Measurements from ENCODE around the gene TLE2.

The TLE2 gene

DNA sequence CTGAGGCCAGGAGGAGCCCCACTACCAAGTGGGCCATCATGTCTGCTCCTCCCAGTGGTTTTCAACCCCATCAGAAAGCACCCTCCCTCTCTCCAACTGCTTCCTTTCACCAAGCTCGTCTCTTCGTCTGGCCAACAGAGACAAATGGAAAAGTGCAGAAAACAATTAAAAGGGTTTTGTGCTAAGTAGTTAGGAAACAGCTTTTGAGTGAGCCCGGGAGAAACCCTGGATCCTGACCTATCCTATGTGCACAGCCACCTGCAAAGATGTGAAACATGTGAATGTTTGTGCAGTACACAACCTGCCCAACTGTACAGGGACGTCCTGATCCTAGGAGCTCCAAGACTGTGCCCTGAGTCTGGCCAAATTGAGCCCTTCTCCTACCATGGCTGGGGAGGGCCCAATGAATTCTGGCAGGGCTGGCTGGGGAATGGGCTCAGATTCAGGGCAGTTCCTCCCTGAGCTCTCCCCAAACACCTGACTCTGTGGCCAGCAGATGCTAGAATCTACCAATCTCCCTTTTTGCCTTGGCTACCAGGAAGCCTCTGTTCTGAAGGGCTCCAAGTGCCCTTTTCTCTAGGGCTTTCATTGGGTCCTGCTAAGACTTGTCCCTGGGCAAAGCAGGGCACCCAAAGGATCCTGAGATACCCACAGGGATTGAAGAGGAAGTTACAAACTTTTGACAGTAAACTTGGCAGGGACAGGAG lies 25.3 kb upstream of the TLE2 start:
- TF ChIP-seq EGR1 (IDR thresholded peaks at IDR 0.05): no peak
- TF ChIP-seq, protein P1, sequence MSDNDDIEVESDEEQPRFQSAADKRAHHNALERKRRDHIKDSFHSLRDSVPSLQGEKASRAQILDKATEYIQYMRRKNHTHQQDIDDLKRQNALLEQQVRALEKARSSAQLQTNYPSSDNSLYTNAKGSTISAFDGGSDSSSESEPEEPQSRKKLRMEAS (IDR thresholded peaks at IDR 0.05): no peak
- TF ChIP-seq, protein P2, sequence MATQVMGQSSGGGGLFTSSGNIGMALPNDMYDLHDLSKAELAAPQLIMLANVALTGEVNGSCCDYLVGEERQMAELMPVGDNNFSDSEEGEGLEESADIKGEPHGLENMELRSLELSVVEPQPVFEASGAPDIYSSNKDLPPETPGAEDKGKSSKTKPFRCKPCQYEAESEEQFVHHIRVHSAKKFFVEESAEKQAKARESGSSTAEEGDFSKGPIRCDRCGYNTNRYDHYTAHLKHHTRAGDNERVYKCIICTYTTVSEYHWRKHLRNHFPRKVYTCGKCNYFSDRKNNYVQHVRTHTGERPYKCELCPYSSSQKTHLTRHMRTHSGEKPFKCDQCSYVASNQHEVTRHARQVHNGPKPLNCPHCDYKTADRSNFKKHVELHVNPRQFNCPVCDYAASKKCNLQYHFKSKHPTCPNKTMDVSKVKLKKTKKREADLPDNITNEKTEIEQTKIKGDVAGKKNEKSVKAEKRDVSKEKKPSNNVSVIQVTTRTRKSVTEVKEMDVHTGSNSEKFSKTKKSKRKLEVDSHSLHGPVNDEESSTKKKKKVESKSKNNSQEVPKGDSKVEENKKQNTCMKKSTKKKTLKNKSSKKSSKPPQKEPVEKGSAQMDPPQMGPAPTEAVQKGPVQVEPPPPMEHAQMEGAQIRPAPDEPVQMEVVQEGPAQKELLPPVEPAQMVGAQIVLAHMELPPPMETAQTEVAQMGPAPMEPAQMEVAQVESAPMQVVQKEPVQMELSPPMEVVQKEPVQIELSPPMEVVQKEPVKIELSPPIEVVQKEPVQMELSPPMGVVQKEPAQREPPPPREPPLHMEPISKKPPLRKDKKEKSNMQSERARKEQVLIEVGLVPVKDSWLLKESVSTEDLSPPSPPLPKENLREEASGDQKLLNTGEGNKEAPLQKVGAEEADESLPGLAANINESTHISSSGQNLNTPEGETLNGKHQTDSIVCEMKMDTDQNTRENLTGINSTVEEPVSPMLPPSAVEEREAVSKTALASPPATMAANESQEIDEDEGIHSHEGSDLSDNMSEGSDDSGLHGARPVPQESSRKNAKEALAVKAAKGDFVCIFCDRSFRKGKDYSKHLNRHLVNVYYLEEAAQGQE (IDR thresholded peaks at IDR 0.05; ENCODE audit: low read depth): no peak
- TF ChIP-seq TCF12 (IDR thresholded peaks at IDR 0.05; ENCODE audit: low read depth): no peak
- TF ChIP-seq RAD21 (IDR thresholded peaks at IDR 0.05; ENCODE audit: low read depth): no peak
- no peak for TF ChIP-seq CEBPB (IDR thresholded peaks at IDR 0.05)
- no peak for TF ChIP-seq TAF1 (IDR thresholded peaks at IDR 0.05; ENCODE audit: low read depth)
- TF ChIP-seq TEAD4 (IDR thresholded peaks at IDR 0.05): no peak
- no peak for TF ChIP-seq FOXM1 (IDR thresholded peaks at IDR 0.05; ENCODE audit: borderline replicate concordance, low read depth)
- TF ChIP-seq, protein P3, sequence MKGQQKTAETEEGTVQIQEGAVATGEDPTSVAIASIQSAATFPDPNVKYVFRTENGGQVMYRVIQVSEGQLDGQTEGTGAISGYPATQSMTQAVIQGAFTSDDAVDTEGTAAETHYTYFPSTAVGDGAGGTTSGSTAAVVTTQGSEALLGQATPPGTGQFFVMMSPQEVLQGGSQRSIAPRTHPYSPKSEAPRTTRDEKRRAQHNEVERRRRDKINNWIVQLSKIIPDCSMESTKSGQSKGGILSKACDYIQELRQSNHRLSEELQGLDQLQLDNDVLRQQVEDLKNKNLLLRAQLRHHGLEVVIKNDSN (IDR thresholded peaks at IDR 0.05): no peak
- TF ChIP-seq ZBTB7A (IDR thresholded peaks at IDR 0.05; ENCODE audit: low read depth): no peak
- TF ChIP-seq NFIC (IDR thresholded peaks at IDR 0.05): no peak
- TF ChIP-seq YY1 (IDR thresholded peaks at IDR 0.05; ENCODE audit: low read depth): no peak
- TF ChIP-seq EP300 (IDR thresholded peaks at IDR 0.05; ENCODE audit: borderline replicate concordance): no peak
- TF ChIP-seq CREB1 (IDR thresholded peaks at IDR 0.05; ENCODE audit: low read depth): no peak

DNA sequence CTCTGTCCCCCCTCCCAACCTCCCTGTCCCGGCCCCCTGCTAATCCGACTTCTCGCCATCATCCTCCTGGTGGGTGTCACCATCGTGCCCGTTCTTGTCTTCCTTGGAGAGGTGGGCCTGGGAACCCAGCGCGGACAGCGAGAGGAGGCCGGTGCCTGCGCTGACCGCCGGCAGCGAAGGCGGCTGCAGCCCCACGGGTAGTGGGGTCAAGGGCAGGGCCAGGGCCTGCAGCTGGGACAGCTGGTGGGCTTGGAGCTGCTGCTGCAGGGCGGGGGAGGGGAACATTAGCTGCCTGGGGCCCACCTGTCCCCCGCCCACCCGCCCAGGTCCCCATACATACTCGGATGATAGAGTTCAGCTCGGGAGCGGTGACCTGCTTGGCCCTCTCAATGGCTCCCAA lies 24.7 kb upstream of the TLE2 start:
- no peak for TF ChIP-seq YY1 (IDR thresholded peaks at IDR 0.05; ENCODE audit: low read depth)
- TF ChIP-seq NFIC (IDR thresholded peaks at IDR 0.05): no peak
- TF ChIP-seq, protein P3 (IDR thresholded peaks at IDR 0.05): no peak
- TF ChIP-seq TCF12 (IDR thresholded peaks at IDR 0.05; ENCODE audit: low read depth): no peak
- TF ChIP-seq RAD21 (IDR thresholded peaks at IDR 0.05; ENCODE audit: low read depth): no peak
- TF ChIP-seq EP300 (IDR thresholded peaks at IDR 0.05; ENCODE audit: borderline replicate concordance): no peak
- TF ChIP-seq EGR1 (IDR thresholded peaks at IDR 0.05): no peak
- TF ChIP-seq FOXM1 (IDR thresholded peaks at IDR 0.05; ENCODE audit: borderline replicate concordance, low read depth): no peak
- no peak for TF ChIP-seq CREB1 (IDR thresholded peaks at IDR 0.05; ENCODE audit: low read depth)
- no peak for TF ChIP-seq CEBPB (IDR thresholded peaks at IDR 0.05)
- TF ChIP-seq ZBTB7A (IDR thresholded peaks at IDR 0.05; ENCODE audit: low read depth): no peak
- TF ChIP-seq, protein P2 (IDR thresholded peaks at IDR 0.05; ENCODE audit: low read depth): no peak
- TF ChIP-seq TEAD4 (IDR thresholded peaks at IDR 0.05): no peak
- TF ChIP-seq, protein P1 (IDR thresholded peaks at IDR 0.05): no peak
- no peak for TF ChIP-seq TAF1 (IDR thresholded peaks at IDR 0.05; ENCODE audit: low read depth)

DNA sequence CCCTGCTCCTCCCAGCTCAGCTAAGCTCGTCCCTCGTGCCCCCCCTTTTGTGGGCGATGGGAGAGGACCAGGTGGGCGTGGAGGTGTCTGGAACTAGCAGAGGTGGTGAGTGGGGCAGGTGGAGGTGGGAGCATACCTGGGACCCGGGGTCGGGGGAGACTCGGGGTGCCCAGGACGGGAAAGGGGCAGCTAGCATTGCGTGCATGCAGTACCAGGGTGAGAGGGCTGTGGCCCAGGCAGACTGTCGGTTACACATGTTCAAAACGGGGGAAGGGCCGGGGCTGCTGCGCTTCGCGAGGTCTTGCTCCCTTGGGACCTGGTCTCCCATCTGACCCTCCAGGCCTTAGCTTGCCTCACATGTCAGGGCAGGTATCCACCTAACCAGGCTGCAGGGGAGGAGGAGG lies 24.1 kb upstream of the TLE2 start:
- no peak for TF ChIP-seq RAD21 (IDR thresholded peaks at IDR 0.05; ENCODE audit: low read depth)
- peak; percentile 23; the same call in 1 of the 2 replicates for TF ChIP-seq ZBTB7A (IDR thresholded peaks at IDR 0.05; ENCODE audit: low read depth)

DNA sequence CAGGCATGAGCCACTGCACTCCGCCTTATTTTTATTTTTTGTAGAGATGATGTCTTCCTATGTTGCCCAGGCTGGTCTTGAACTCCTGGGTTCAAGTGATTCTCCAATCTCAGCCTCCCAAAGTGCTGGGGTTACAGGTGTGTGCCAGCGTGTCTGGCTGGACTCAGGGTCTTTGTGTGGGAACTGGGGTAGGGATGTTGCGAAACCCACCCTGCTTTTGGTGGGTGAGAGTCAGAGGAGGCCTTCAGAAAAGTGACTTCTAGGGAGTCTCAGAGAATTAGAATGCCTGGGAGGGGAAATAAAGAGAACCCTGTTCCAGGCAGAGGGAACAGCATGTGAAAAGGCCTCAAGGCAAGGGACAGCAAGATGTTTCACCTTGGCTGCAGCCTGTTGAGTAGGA lies 20.0 kb upstream of the TLE2 start:
- TF ChIP-seq CEBPB (IDR thresholded peaks at IDR 0.05): 0 out of 2 replicates have a peak, but pooled peaks have one; percentile 6
- TF ChIP-seq FOXM1 (IDR thresholded peaks at IDR 0.05; ENCODE audit: borderline replicate concordance, low read depth): no peak
- TF ChIP-seq, protein P1 (IDR thresholded peaks at IDR 0.05): no peak
- TF ChIP-seq CREB1 (IDR thresholded peaks at IDR 0.05; ENCODE audit: low read depth): no peak
- no peak for TF ChIP-seq NFIC (IDR thresholded peaks at IDR 0.05)
- no peak for TF ChIP-seq EGR1 (IDR thresholded peaks at IDR 0.05)
- TF ChIP-seq TEAD4 (IDR thresholded peaks at IDR 0.05): no peak

DNA sequence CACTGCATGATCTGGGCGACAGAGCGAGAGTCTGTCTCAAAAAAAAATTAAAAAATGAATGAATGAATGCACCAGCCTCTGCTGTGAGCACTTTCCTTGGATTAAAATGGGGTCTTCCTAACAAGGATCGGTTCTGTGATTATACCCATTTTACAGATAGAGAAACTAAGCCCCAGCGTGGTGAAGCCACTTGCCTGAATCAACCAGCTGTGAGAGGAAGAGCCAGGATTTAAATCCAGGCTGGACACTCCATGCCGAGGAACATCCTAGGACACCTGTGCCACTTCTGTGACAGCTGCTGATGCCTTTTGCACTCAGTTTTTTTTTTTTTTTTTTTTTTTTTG lies 19.1 kb upstream of the TLE2 start:
- no peak for TF ChIP-seq ZBTB7A (IDR thresholded peaks at IDR 0.05; ENCODE audit: low read depth)
- TF ChIP-seq, protein P1 (IDR thresholded peaks at IDR 0.05): no peak
- no peak for TF ChIP-seq RAD21 (IDR thresholded peaks at IDR 0.05; ENCODE audit: low read depth)
- no peak for TF ChIP-seq TAF1 (IDR thresholded peaks at IDR 0.05; ENCODE audit: low read depth)

Data from Ishikawa (cell line).